DOHH2 (cell line): ENCODE measurements around the gene DOCK9.

Experiments used
- H3F3A ChIP-seq: fragments of 200-600 bp; sonication (generic), shearing (Covaris generic); 2 replicates; pipeline ENCODE4 v1.6.0; 2016; ENCODE audit warnings: antibody characterized with exemption, mild to moderate bottlenecking; ENCODE audit not compliant: control insufficient read depth, insufficient read depth
- H3K27ac ChIP-seq: fragments of 200-600 bp; sonication (generic); 2 replicates; pipeline ENCODE4 v1.5.1; 2014; ENCODE audit warnings: low read depth, mild to moderate bottlenecking, low read length, moderate library complexity
- H3K27me3 ChIP-seq: fragments of 200-600 bp; sonication (generic); 2 replicates; pipeline ENCODE4 v1.6.1; 2014; ENCODE audit warnings: mild to moderate bottlenecking, low read length, mixed read lengths; ENCODE audit not compliant: control insufficient read depth
- H3K36me3 ChIP-seq: fragments of 200-600 bp; sonication (generic); 2 replicates; pipeline ENCODE4 v1.6.1; 2014; ENCODE audit warnings: mild to moderate bottlenecking, low read length, moderate library complexity, mixed read lengths; ENCODE audit not compliant: control insufficient read depth
- H3K4me1 ChIP-seq: fragments of 200-600 bp; sonication (generic); 2 replicates; pipeline ENCODE4 v1.6.1; 2014; ENCODE audit warnings: mild to moderate bottlenecking, low read length, mixed read lengths; ENCODE audit not compliant: control insufficient read depth
- H3K4me2 ChIP-seq: fragments of 200-600 bp; sonication (generic); 2 replicates; pipeline ENCODE4 v1.6.0; 2014; ENCODE audit warnings: mild to moderate bottlenecking, low read length, moderate library complexity
- H3K4me3 ChIP-seq: fragments of 200-600 bp; sonication (generic); 2 replicates; pipeline ENCODE4 v1.5.1; 2014; ENCODE audit warnings: mild to moderate bottlenecking, low read length, mixed read lengths
- H3K79me2 ChIP-seq: fragments of 200-600 bp; sonication (generic); 2 replicates; pipeline ENCODE4 v1.6.1; 2014; ENCODE audit warnings: mild to moderate bottlenecking, low read length, mixed read lengths; ENCODE audit not compliant: control insufficient read depth
- H3K9me2 ChIP-seq: fragments of 200-600 bp; sonication (generic); replicated peaks from 2 replicates; pipeline ENCODE4 v1.6.1; 2014; ENCODE audit warnings: mild to moderate bottlenecking, low read length, mixed read lengths; ENCODE audit not compliant: control insufficient read depth
- H3K9me3 ChIP-seq: fragments of 200-600 bp; sonication (generic); 2 replicates; pipeline ENCODE4 v1.6.1; 2014; ENCODE audit warnings: antibody characterized with exemption, low read length, mixed read lengths; ENCODE audit not compliant: control insufficient read depth, insufficient read depth
- H4K20me1 ChIP-seq: fragments of 200-600 bp; sonication (generic); 2 replicates; pipeline ENCODE4 v1.6.0; 2014; ENCODE audit warnings: low read depth, mild to moderate bottlenecking, antibody characterized with exemption, low read length, moderate library complexity; ENCODE audit not compliant: control insufficient read depth, insufficient read depth
- CTCF ChIP-seq: fragments of 200-600 bp; sonication (generic); IDR thresholded peaks from one replicate; pipeline ENCODE4 v1.5.1; 2014; ENCODE audit warnings: antibody characterized with exemption, mild to moderate bottlenecking, low read depth, low read length; ENCODE audit not compliant: poor library complexity, severe bottlenecking
- EZH2phosphoT487 ChIP-seq: fragments of 200-600 bp; sonication (generic); IDR thresholded peaks from 2 replicates; pipeline ENCODE4 v1.6.1; 2017; ENCODE audit warnings: borderline replicate concordance, mild to moderate bottlenecking, antibody characterized with exemption, low read length, moderate library complexity, mixed read lengths

Gene DOCK9

GRCh38 chr13:98853771-98854221 lies 124.1 kb downstream of the DOCK9 start:
- Histone ChIP-seq H4K20me1 (no peaks in the 10 kb centered on the region), H3K4me2 (no peak overlapping the region), H3F3A (no peaks in the 10 kb centered on the region), H3K4me1 (no peaks in the 10 kb centered on the region), H3K9me3 (no peaks in the 10 kb centered on the region), H3K27ac (no peak overlapping the region), H3K36me3 (no peaks in the 10 kb centered on the region), H3K4me3 (no peak overlapping the region), H3K9me2 (no peaks in the 10 kb centered on the region), H3K27me3 (no peaks in the 10 kb centered on the region), H3K79me2 (no peaks in the 10 kb centered on the region)
- TF ChIP-seq CTCF, result no peak
- no peak for TF ChIP-seq EZH2phosphoT487

- TF ChIP-seq EZH2phosphoT487 (no peak), CTCF (no peak)
- Histone ChIP-seq H3K9me2 (no peaks in the 10 kb centered on the region), H3K4me1 (no peaks in the 10 kb centered on the region), H3K9me3 (no peaks in the 10 kb centered on the region), H4K20me1 (no peaks in the 10 kb centered on the region), H3K27ac (no peak overlapping the region), H3K79me2 (no peaks in the 10 kb centered on the region), H3K27me3 (no peaks in the 10 kb centered on the region), H3K36me3 (no peaks in the 10 kb centered on the region), H3K4me3 (no peak overlapping the region), H3F3A (no peaks in the 10 kb centered on the region), H3K4me2 (no peak overlapping the region)
Measured at GRCh38 chr13:98851276-98851675, 126.6 kb downstream of the DOCK9 start.

GRCh38 chr13:98848746-98849145 lies 129.1 kb downstream of the DOCK9 start:
- H3K9me3 ChIP-seq, result no peaks in the 10 kb centered on the region
- H3K79me2 ChIP-seq, result no peaks in the 10 kb centered on the region
- no peaks in the 10 kb centered on the region for H3K27me3 ChIP-seq
- H3F3A ChIP-seq, result no peaks in the 10 kb centered on the region
- no peaks in the 10 kb centered on the region for H3K36me3 ChIP-seq
- no peak overlapping the region for H3K4me2 ChIP-seq
- H4K20me1 ChIP-seq, result no peaks in the 10 kb centered on the region
- no peak for TF ChIP-seq EZH2phosphoT487
- no peak for TF ChIP-seq CTCF
- H3K4me3 ChIP-seq, result no peak overlapping the region
- no peaks in the 10 kb centered on the region for H3K4me1 ChIP-seq
- H3K9me2 ChIP-seq, result no peaks in the 10 kb centered on the region
- no peak overlapping the region for H3K27ac ChIP-seq

- Histone ChIP-seq H3K9me3 (no peaks in the 10 kb centered on the region), H3F3A (no peaks in the 10 kb centered on the region), H3K9me2 (no peaks in the 10 kb centered on the region), H3K4me2 (no peak overlapping the region), H3K4me1 (no peaks in the 10 kb centered on the region), H3K79me2 (no peaks in the 10 kb centered on the region), H4K20me1 (no peaks in the 10 kb centered on the region), H3K4me3 (no peak overlapping the region), H3K36me3 (no peaks in the 10 kb centered on the region), H3K27me3 (no peaks in the 10 kb centered on the region), H3K27ac (no peak overlapping the region)
- TF ChIP-seq EZH2phosphoT487 (no peak), CTCF (no peak)
Measured at GRCh38 chr13:98847780-98848179, 130.1 kb downstream of the DOCK9 start.
